ENCODE results near the gene DOCK3.
"Not testable (repeated sequence)": the region's sequence is repeated elsewhere in the genome, so short reads cannot be mapped to it uniquely, and the experiment has no call there.

The DOCK3 gene

DNA sequence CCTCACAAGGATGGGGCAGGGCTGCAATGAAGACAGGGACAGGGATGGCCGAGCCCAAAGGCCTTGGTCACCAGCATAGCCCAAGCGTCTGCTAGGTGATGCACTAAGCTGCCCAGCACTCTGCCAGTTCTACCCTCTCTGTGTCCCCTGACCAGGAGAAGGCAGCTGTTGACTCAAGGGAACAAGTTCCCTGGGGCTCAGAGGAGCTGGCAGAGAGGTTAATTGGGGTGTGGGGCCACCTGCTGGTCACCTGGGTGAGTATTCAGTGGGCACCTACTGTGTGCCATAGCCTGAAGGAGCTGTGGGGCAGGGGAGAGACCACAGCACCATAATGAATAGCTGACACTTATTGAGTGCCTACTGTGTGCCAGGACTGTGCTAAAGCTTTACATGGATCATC lies 22.0 kb upstream of the DOCK3 start:
- DNase-seq, result peak; percentile 61

- DNase-seq, result no peak
Measured at GRCh38 chr3:50653937-50654595, 20.7 kb upstream of the DOCK3 start.

- DNase-seq, result no peak
Measured at GRCh38 chr3:50655009-50655830, 19.5 kb upstream of the DOCK3 start.

DNA sequence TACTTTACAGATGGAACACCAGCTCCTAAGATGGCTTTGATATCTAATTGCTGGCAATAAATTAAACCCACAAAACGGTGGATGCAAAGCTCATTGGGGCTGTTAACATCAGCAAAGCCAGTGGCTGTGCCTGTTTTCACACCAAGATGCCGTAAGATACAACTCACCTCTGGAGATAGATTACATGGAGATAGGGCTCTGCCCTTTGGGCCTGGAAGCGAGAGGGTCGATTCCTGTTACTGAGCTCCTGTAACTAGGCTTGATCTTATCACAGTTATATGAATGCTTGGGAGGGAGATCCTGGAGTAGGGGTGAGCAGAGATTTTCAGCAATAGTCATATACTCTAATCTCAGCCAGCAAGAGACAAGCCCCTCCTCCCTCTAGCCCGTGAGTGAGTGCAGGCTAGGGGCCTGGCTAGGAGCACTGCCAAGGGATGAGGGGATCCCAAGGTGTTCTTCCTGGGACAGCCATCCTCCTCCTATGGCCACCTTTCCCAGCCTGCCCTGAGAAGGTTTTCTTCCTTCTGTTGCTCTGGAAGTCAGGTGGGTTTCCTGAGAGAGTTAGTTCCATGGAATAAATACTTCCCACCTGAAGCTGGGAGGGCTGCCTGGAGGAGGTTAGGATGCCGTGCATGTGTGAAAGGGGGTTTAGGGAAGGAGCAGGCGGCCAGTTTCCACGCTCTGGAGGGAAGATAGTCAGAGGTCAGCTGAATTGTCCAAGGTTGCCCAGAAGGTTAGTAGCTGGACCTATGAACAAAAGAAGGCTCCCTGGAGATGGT lies 18.1 kb upstream of the DOCK3 start:
- no peak for DNase-seq

- DNase-seq, result no peak
Measured at GRCh38 chr3:50657407-50657806, 17.3 kb upstream of the DOCK3 start.

GRCh38 chr3:50657816-50658215 lies 16.9 kb upstream of the DOCK3 start:
- DNase-seq, result no peak

GRCh38 chr3:50658416-50658815 lies 16.3 kb upstream of the DOCK3 start:
- no peak for DNase-seq

DNA sequence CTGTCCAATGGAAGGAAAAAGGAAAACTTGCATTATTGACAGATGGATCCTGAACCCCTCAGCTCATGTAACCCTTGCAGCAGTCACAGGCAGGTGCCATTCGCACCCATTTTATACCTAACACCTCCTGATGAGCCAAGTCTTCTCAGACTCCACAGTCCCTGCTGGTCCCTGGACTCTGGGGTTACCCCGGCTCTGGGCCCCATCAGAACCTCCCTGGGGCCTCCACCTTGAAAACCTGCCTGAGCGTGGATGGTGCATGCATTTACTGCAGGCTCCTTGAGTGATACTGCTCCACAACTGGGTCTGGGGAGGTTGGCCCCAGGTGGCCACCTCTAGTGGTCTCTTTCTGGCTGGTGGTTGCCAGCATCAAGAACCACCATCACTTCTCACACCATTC lies 15.9 kb upstream of the DOCK3 start:
- peak; percentile 5 for DNase-seq

GRCh38 chr3:50660386-50660785 lies 14.3 kb upstream of the DOCK3 start:
- no peak for DNase-seq

DNA sequence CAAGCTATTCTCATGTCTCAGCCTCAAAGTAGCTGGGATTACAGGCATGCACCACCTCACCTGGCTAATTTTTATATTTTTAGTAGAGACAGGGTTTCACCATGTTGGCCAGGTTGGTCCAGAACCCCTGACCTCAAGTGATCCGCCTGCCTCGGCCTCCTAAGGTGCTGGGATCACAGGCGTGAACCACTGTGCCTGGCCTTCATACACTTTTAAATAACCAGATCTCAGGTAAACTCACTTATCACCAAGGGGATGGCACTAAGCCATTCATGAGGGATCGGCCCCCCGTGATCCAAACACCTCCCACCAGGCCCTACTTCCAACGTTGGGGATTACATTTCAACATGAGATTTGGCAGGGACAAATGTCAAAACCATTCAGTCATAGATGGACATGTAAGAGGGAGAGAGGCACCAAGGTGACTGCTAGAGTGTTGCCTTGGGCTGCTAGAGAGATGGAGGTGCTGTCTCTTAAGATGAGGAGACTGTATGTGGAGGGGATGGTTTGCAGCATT lies 13.3 kb upstream of the DOCK3 start:
- no peak for DNase-seq

DNA sequence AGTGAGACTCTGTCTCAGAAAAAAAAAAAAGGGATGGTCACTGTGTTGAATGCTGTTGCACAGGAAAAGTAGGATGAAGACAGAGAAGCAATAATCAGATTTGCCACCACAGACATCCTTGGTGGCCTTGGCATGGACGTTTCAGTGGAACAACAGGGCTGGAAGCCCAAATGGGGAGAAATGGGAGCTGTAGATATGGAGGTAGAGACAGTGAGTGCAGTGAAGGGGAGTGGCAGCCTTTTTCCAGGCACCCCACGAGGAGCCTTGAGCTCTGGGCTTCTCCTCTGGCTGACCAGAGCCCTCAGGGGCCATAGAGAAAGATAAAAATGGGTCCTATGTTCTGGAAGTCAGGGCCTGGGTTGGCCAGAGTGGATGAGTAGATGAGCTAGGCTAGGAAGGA lies 12.3 kb upstream of the DOCK3 start:
- DNase-seq, result no peak

GRCh38 chr3:50665081-50665840 lies 9.5 kb upstream of the DOCK3 start:
- no peak for DNase-seq

GRCh38 chr3:50665841-50666115 lies 8.9 kb upstream of the DOCK3 start:
- not testable (repeated sequence) for DNase-seq

GRCh38 chr3:50666837-50667236 lies 7.9 kb upstream of the DOCK3 start:
- no peak for DNase-seq

- no peak for DNase-seq
Measured at GRCh38 chr3:50671331-50671730, 3.4 kb upstream of the DOCK3 start.

DNA sequence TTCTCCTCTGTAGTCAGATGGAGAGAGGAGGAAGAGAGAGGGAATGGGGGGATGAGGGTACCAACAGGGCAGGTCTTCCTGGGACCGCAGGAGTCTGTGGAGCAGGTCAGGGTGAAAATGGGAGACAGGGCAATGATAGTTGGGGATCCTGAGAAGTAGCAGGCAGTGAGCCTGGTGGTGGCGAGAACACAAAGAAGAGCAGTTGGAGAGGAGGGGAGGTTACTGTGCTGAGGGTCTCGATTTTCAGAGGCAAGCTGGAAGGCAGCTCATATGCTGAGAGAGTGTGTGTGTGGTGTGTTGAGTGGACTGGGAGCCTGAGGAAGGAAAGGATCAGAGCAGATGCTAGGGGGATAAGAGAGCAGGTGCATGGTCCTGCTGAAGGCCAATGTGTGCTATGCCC lies 2.1 kb upstream of the DOCK3 start:
- no peak for DNase-seq

- no peak for DNase-seq
Measured at GRCh38 chr3:50673931-50674330, 796 bp upstream of the DOCK3 start.

DNA sequence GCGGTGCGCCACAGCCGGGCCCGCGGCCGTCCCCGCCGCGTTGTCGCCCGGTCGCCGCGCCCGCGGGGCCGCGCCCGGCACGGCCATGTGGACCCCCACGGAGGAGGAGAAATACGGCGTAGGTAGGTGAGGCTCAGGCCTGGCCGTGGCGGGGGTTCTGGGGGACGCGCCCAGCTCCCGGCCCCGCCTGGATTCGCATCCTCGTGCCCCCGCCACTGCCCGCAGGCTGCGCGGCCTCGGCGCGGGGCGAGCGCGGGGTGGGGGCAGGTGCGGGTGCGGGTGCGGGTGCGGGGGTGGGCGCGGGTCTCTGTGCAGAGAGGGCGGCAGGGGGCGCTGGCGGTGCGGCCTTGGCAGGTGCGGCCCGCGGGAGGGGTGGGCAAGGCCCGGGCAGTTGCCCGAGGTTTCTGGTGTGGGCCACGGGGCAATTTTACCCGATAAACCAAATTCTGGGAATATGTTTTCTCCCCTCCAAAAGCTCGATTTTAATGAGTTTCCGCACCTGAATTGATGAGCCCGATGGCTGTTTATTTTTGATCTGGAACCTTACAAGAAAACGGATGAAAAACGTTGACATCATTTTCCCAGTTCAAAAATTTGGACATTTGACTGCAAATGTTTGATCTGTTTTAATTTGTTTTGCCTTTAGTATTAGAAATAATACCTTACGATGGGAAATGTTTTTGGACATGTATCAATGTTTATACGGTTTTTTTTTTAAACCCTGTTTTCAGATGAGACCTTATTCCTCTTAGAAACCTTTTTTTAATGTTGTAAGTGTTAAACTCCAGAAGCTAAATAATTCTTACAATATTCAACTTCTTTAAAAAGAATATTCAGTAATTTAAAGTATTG lies 678 bp downstream of the DOCK3 start:
- peak; percentile 63 for DNase-seq

DNA sequence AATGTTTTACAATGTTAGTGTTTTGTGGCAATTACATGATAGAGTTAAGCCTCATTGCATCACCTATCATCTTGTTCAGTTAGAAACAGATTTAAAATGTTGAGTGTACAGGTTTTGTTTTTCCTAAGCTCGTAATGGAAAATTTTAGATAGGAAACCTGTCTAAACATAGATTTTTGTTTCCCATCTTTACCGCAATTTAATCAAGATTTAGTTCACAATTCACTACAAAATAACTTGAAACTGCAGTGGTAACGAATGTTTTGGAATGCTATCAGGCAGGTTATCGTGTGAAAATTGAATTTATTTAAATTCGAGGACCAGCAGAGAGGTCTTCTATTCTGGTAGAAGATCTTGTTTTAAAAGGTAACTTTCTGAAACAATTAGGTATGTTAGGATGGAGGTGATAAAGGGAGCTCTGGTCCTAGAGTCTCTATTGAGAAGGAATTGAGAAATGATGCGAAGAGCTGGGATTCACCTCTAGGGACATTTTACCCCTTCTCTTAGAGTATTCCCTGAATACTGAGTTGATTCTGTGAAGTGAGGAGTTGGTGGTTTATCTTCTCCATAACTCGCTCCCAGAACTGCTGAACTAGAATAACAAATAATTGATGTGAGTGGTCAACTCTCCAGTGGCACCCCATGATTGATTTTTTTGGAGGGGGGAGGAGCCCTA lies 1.4 kb downstream of the DOCK3 start:
- DNase-seq, result no peak

DNA sequence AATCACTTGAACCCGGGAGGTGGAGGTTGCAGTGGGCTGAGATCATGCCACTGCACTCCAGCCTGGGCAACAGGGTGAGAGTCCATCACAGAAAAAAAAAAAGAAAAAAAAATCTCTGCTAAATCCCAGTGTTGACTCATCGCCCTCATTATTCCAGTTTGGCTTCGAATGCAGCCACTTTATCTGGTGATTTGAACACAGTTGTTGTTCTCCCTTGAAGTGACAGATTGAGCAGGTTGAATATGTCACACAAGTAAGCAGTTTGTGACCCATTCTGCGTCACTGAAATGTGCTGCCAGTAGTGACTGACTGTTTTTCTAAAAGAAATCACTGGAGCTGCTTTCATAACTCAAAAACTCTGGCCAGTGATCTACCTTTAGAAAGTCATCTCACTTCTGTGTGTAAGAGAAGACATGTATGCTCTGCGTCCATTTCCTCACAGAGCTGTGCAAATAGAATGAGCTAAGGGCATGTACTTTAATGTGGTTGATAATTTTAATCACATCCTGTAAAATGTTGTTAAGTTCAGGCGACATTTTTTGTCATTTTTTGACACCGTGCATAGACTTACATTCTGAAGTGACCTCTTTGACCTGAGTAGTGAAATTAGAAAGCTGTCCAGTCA lies 12.5 kb downstream of the DOCK3 start:
- DNase-seq, result no peak

DNA sequence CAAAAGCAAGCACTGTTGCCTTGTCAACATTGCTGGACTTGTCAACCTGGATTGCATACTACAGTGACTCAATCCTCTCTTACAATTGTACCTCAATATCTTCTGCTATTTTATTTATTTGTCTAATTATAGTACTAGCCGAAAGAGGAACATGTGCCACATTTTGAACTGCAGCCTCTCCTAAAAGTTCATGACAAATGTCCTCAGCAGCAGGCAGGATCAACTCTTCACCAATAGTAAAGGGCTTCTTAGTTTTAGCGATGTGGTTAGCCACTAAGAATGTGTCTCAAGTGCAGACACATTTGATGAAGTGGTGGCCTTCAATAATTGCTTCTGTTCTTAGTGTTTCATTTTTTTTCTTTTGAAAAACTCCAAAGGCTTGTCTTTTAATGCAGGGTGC lies 13.2 kb downstream of the DOCK3 start:
- DNase-seq, result no peak

Measured in activated T-cell treated with anti-CD3 and anti-CD28 coated beads, Interleukin-2, amount 50 U/mL, for 1 hour (primary cell).